HG02571 (cell line): ENCODE measurements around the gene FOXD2.
"Not testable (repeated sequence)": the region's sequence is repeated elsewhere in the genome, so short reads cannot be mapped to it uniquely, and the experiment has no call there.

Experiments
- ATAC-seq: cut with Tn5 transposase; IDR thresholded peaks from one replicate; pipeline ENCODE4 v1.9.1; 2021; ENCODE audit warnings: mild to moderate bottlenecking, moderate library complexity; ENCODE audit not compliant: unreplicated experiment

FOXD2 gene

DNA sequence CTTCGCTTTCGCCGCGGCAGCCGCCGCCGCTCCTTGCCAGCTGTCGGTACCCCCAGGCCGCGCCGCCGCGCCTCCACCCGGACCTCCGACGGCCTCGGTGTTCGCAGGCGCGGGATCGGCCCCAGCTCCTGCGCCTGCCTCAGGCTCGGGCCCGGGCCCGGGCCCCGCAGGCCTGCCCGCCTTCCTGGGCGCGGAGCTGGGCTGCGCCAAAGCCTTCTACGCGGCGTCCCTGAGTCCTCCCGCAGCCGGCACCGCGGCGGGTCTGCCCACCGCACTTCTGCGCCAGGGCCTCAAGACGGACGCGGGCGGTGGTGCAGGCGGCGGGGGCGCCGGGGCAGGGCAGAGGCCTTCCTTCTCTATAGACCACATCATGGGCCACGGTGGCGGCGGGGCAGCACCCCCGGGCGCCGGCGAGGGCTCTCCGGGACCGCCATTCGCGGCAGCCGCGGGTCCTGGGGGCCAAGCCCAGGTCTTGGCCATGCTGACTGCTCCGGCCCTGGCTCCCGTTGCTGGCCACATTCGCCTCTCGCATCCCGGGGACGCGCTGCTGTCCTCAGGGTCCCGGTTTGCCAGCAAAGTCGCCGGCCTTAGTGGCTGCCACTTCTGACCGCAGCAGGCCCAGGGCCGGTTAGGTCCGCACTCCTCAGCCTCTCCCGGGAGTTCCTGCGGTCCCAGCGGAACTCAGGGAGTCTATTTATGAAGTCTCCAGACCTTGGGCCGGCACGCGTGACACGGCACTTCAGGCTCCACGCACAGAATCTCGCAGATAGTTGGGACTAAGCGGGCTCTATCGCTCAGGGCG lies 1.4 kb downstream of the FOXD2 start:
- ATAC-seq: no peak

GRCh38 chr1:47439819-47440598 lies 2.2 kb downstream of the FOXD2 start:
- ATAC-seq: no peak

DNA sequence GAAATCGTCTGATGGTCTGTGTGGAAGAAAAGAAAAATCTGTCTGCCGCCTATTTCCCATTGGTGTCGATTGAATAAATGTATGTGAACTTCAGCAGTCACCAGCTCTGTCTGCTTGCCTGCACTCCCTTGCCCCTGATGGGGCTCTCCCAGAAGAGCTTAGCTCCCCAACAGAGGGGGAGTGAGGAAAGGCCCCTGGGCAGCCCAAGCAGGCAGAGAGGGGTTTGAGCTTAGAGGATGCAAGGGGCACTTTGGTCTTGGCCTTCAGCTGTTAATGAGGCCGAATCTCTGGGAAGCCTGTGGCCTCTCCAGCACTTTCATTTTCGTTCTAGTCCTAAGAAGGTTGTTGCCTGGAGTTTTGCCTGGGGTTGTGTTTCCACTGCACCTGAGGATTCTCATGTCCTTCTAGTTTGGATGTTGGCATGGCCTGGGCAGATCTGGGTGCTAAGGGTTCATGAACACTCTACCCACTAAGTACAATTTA lies 2.8 kb downstream of the FOXD2 start:
- no peak for ATAC-seq

GRCh38 chr1:47441450-47442106 lies 3.7 kb downstream of the FOXD2 start:
- no peak for ATAC-seq

DNA sequence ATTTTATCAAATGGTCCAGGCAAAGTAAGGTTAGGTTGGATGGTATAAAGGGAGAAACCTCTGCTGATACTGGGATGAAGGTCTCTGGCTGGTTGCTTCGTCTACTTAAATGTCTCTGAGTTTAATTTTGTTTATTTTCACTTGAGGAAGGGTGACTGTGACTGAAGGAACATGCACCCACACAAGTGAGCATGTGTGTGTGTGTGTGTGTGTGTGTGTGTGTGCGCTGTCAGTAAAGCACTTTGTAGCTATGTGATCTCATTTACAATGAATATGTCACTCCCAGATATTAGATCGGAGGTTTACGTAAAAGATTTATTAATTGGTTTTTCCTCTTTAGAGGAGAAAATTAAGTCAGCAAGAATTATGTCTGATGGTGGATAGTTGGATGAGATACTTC lies 4.4 kb downstream of the FOXD2 start:
- no peak for ATAC-seq

GRCh38 chr1:47442842-47443529 lies 5.1 kb downstream of the FOXD2 start:
- ATAC-seq: no peak

GRCh38 chr1:47443530-47444296 lies 5.9 kb downstream of the FOXD2 start:
- no peak for ATAC-seq

DNA sequence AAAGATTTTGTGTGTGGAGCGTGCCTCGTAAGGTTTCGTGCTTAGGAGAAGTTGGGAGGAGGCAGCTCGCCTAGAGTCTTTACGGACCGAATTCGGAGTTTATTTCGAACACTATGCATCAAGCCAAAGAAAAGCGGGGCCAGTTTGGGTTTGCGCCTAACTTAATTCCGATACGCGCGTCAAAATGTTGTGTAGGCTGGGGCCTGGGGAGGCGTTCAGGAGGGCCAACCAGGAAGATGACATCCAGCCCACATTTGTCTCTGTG lies 6.4 kb downstream of the FOXD2 start:
- ATAC-seq: no peak

DNA sequence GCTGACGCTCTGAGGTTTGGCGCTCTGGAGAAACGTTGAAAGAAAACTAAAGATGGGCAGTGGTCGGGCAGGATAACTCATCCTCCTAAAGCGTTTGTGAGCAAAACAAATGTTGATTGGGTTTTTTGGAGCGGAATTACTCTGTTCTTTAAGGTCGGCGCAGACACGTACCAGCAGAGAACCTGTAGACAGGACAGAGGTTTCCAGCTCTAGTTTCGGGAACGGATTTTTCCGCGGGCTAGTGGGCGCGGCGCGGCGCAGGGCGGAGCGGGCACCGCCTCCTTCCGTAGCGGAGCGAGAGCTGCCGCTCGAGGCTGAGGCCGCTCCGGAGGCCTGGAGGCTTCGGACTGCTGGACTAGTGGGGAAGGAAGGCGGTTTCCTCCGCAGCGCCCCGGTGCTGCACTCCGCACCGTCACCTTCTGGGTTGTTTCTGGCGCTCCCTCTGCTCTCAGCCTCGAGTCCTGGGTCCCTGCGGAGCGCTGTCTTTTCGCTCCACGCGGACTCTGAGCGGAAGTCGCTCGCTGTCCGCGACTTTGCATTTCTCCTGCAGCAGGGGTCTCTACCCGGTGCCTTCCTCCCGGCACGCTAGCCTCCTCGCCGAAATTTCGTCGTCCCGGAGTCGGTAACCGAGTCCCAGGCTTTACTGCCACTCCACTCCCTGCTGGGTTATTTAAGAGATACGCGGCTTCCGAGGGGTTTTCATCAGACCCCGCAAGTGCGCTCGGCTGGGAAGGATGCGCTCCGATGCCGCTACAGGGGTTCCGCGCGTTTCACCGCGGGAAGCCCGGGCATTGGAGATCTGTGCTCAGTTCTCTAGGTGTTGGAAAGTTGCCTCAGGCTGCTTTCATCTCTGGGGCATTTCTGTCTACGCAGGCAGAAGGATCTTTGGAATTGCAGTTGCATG lies 7.0 kb downstream of the FOXD2 start:
- ATAC-seq: no peak

DNA sequence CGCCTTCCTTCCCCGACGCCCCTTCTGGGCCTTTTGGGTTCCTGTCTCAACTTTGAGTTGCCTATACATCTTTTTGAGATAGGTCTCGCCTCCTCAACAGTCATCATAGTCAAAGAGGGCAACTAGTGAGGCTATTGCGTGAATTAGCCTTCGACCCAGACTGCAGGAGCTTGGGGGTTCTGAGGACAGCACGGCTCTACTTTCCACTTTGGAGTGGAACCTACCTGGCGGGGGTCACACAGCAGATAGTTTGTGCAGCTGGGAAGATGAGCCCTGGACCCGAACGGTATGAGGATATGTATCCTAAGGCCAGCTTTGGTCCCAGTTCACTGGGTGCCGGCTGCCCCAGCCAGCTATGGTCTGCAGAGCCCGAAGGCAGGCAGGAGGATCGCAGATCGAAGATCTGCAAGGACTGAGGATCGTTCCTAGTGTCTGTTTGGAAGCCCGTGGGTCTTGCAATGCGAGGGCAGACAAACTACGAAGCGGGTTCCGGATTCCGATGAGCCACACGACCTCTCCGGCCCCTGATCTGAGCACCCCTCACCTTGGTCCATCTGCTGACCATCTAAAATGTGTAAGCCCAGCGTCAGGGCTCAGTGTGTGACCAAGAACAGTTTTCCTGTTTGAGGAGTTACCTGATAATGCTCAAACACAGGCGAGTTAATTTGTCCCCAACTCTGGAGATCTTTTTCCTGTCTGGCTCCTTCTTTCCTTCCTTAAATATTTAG lies 8.1 kb downstream of the FOXD2 start:
- ATAC-seq: no peak

- no peak for ATAC-seq
Measured at GRCh38 chr1:47448462-47449222, 10.8 kb downstream of the FOXD2 start.

GRCh38 chr1:47449822-47450552 lies 12.1 kb downstream of the FOXD2 start:
- ATAC-seq: no peak

DNA sequence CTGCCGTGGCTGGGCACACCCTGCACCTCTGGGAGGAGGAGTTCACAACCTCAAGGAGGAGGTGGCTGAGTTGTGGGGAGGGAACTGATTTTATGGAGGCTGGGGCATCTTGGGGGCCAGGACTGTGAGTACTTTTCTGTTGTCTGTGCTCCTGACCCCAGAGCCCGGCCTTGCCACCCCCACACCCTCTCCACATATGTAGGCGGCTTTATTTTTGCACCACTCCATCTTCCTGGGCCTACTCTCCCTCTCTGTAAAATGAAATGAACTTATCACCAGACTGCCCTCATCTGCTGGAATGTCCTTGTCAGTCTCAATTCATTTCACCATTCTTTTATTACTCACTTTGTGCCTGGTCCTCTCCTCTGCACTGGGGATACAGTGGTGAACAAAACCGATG lies 12.8 kb downstream of the FOXD2 start:
- no peak for ATAC-seq

DNA sequence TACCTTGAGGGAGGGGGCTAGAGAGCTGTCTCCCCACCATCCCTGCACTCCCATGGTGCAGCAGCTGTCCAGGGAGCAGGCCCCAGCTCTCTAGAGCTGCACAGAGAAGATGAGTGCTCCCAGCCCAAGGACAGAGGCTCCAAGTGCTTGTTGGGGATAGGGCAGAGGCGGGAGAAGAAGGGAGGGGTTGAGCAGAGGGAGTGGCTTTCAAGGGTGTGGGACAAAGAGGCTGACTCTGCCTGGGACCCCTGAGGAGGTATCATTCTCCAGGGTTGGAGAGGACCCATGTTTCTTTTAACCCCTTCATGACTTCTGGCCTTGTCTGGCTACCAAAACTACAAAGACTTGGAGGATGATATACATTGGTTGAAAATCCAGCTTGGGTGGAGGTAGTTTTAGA lies 14.6 kb downstream of the FOXD2 start:
- no peak for ATAC-seq

DNA sequence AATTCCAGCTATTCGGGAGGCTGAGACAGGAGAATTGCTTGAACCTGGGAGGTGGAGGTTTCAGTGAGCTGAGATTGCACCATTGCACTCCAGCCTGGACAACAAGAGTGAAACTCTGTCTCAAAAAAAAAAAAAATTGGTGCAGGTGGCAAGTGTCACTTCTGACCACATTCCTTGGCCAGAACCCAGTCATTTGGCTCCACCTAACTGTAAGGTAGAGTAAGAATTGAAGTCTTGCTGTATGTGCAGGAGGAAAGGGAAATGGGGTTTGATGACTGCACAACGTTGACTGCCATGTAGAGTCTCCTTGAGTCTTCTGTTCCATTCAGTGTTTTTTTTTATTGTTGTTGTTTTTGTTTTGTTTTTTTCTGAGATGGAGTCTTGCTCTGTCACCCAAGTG lies 16.1 kb downstream of the FOXD2 start:
- ATAC-seq: not testable (repeated sequence)

DNA sequence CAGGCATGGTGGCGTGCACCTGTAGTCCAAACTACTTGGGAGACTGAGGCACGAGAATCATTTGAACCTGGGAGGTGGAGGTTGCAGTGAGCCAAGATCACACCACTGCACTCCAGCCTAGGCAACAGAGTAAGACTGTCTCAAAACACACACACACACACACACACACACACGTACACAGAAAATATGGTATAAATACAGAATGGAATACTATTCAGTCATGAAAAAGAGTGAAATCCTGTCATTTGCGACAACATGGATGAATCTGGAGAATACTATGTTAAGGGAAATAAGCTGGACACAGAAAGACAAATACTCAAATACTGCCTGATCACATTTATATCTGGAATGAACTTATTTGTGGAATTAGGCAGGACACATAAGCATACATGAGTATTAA lies 18.4 kb downstream of the FOXD2 start:
- ATAC-seq: no peak

DNA sequence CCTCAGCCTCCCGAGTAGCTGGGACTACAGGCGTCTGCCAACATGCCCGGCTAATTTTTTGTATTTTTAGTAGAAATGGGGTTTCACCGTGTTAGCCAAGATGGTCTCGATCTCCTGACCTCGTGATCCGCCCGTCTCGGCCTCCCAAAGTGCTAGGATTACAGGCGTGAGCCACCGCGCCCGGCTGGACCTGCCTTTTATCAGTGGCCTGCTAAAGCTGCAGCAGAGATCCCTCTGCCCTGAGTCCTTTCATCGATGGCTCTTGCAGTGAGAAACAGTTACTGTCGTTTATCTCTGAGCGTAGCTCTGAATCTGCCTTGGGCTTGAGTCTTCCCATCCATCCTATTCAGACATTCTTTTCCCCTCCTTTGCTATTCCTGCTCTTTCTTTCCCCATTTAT lies 19.7 kb downstream of the FOXD2 start:
- not testable (repeated sequence) for ATAC-seq
